Stimulated activated naive CD4-positive, alpha-beta T cell (primary cell): Measurements from ENCODE around the gene SMIM13.

Experiments used
- DNase-seq, 6 experiments: peaks; one replicate each; lab custom pipeline; 2025; lab: John Stamatoyannopoulos, UW

SMIM13 gene

DNA sequence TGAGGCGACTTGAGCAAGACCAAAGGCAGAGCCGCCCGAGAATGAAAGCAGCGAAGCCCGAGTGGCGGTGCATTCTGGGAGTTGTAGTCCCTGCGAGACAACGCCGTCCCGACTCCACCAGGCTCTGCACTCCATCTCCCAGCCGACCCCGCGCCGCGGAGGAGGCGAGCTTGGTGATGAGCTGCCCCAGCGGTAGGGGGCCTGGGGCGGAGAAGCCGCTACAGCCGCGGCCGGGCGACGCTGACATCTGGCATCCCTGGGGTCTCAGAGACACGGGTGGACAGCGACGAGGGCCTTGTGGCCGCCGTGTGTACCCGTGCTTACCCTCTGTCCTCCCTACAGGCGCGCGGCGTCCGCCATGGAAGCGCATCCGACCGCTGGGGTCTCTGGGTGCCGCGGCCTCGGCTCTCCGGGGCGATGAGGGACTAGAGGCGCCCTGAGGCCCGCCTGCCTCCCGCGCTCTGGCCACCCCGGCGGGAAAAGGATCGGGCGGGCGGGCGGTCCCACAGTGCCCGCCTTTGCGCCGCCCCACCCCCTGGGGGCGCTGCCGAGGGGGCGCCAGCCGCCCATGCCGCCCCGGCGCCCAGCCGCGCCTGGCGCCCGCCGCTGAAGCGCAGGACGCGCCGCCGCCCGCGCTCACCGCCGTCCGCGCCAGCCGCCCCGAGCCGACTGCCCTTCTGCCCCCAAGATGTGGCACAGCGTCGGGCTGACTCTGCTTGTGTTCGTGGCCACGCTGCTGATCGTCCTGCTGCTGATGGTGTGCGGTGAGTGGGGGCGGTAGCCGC lies at the start of gene SMIM13:
TSS of gene SMIM13 (plus strand) at position 209 of the 785 bp plus-strand sequence. CDS start at position 689, 480 bp downstream.
- DNase-seq = peak; percentile 88 to 94 (median 92)

DNA sequence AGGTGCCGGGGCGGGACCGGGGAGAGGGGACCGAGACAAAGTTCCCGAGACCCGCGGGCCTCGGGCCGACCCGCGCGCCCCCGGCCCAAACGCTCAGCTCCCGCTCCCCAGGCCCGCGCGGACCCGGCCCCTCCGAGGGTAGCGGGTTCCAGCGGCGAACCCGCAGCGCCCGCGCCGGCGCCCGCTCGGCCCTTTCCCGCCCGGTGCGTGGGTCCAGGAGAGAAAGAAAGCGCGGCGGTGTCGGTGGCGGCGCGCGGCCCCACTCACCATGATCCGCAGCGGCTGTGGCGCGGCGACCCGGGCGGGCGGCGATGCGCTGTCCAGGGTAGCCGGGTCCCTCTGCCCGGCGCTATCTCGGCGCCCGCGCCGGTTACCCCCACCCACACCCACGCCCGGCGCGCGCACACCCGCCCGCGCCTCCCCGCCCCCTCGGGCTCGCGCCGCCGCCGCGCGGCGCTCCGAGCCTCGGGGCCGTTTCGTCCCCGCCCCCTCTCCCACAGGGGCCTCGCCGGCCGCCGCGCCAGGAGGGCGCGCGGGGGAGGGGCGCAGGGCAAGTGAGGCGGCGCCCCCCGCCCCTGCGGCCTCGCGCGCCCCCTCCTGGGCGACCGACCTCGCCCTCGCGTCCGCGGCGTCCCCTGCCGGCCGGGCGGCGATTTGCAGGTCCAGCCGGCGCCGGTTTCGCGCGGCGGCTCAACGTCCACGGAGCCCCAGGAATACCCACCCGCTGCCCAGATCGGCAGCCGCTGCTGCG lies 49.5 kb upstream of the SMIM13 start, which contains the start of gene ELOVL2:
TSS of gene ELOVL2 (minus strand) at position 345 of the 751 bp plus-strand sequence. CDS start at position 270, 75 bp downstream.
- DNase-seq = no peak

DNA sequence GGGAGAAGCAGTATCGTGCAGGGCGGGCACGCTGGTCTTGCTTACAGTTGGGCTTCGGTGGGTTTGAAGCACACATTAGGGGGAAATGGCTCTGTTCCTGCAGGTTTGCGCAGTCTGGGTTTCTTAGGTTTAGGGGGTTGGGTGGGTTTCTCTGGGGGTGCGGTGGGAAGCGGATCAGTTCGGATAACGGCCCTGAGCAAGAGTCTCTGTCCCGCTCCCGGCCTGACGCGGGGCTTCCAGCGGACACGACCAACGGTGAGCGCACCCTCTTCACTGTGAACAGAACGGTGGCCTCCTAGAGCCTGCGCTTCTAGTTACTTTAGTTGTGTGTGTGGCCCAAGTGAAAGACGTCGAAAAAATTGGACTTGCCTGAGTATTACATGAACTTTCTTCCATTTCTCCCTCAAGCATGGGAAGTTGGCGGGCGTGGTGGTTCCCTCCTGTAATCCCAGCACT lies 48.9 kb upstream of the SMIM13 start:
- no peak for DNase-seq

DNA sequence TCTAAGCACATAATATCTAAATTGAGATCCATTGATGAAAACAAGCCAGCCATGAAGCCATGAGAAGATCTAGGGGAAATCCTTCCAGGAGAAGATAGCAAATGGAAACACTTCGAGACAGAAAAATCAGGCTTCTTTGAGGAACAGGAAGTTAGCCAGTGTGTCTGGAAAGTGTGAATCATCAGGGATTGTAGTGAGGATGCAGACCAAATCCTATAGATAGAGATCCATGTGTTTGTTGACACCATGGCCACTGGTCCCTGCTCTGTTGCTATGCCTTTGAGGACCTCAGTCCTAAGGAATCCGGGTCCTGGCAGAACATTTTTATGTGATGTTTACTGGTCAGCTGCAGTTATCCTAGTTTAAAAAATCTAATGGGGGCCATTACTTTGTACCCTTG lies 42.9 kb upstream of the SMIM13 start:
- DNase-seq = no peak

DNA sequence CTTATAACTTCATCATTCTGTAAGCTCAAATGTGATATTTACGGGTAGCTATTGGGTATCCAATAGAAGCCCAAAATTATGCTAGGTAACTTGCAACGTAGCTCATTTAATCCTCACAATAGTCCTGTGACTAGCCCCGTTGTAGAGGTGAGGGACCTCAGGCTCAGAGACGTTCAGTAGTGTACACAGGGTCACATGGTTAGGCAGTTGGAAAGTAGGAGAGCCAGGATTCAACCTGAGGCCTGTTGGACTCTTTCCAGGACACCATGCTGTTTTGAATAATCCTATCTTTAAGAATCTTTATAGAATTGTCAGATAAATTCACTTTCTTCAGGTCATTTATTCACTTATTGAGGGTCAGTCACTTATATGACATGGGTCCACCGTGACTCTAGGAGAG lies 40.3 kb upstream of the SMIM13 start:
- DNase-seq = no peak

DNA sequence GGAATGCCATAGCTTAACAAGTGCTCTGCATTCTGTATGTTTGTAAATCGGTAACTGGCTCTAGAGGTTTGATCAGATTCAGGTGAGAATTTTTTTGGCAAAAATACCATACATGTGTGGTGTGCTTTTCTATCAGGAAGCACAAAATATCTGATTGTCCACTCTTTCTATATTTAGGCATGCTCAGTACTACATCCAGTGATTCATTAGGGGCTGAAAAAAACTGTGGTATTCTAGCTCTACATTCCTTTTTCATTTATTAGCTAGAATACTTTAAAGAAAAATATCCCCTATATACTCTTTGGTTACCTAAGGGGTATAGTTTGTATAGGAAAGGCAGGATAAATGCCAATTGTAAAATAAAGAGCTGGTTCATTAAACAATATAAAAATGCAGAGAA lies 38.9 kb upstream of the SMIM13 start:
- DNase-seq = no peak

DNA sequence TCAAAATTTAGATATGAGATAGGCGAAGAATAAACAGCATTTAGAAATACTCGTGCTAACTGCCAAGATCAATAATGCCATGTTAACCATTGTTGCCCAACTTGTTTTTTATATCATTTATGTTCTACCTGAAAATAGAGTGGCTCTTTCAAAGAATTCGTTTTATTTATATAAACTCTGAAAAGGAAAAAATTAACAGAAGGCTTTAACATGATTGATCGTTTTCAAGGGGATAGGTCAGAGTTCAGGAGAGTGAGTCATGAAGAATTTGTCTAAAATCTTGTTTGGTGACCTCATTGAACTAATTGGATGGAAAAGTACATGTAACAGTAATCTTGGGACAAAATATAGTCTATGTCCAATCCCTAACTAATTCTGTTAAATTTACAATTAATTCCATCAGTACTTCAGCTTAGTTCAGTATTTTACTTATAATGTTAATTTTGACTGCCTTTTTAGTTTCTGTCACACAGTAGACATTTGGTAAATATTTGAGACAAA lies 38.5 kb upstream of the SMIM13 start:
- DNase-seq = no peak

DNA sequence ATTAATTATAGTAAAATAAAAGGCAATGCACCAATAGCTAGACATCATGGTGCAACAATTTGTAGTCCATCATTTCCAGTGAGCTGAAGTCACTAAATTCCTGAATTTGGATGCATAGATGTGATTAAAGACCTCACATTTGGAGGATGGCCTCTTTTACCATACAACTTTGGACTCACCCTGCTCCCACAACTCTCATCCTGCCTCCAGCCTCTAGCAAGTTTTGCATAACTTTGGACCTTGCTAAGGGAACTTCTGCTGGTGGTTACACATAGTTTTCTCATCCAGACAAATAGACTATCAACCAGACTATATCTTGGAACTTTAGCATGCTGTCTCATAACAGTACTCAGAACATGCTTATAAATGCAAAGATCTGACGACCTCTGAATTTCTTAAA lies 36.8 kb upstream of the SMIM13 start:
- no peak for DNase-seq

DNA sequence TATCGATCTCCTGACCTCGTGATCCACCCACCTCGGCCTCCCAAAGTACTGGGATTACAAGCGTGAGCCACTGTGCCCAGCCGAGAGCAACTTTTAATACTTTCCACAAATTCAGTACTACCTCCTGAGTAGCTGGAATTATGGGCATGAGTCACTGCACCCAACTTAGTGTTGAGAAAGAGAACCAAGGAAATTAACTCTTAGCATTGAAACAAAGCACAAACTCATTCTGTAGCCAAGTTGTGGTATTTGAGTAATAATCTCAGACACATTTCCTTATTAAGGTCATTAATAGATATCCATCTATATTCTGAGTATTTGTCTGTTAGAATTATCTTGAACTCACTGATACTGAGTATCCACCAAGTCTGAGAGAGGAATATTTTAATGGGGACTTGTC lies 35.2 kb upstream of the SMIM13 start:
- DNase-seq = no peak

DNA sequence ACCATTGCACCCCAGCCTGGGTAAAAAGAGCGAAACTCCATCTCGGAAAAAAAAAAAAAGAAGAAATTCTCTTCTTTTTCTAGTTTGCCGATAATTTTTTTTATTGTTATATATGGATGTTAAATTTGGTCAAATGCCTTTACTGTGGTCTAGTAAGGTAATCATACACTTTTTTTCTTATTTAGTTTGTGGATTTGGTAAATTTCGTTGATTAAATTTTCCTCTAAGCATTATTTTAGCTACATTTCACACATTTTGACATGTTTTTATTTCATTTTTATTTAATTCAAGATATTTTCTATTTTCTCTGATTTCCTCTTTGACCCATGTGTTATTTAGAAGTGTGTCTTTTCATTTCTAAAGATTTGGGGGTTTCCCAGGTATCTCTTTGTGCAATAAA lies 31.6 kb upstream of the SMIM13 start:
- no peak for DNase-seq

DNA sequence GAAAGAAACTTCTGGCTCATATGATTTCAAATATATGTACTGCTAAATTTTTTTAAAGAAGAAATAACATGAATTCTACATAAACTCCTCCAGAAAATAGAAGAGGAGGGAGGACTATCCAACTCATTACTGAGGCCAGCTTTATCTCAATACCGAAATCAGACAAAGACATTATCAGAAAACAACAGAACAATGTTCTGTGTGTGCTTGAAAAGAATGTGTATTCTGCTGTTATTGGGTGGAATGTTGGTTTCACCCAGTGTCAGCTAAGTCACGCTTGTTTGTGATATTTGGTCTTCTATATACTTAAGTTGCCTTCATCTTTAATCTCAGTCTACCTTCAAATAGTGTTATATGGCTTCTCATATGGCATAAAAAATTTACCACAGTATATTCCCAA lies 30.9 kb upstream of the SMIM13 start:
- no peak for DNase-seq

DNA sequence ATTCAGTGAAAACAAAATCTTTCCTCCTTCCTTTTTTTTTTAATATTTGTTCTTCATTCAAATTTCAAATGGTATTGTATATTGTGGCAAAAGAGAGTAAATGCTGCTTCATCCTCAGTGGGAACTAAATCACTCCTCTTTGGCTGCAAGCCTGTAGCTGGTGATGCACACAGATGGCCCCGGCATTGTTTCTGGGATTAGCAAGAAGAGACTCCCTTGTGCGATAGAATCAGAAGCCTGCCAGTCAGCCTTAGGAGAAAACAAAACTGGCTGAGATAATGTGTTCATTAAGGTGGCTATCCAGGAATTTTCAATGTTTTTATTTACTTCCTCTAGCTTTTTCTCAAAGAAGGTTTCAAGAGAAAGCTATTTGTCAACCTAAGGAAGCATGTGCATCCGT lies 28.8 kb upstream of the SMIM13 start:
- no peak for DNase-seq

DNA sequence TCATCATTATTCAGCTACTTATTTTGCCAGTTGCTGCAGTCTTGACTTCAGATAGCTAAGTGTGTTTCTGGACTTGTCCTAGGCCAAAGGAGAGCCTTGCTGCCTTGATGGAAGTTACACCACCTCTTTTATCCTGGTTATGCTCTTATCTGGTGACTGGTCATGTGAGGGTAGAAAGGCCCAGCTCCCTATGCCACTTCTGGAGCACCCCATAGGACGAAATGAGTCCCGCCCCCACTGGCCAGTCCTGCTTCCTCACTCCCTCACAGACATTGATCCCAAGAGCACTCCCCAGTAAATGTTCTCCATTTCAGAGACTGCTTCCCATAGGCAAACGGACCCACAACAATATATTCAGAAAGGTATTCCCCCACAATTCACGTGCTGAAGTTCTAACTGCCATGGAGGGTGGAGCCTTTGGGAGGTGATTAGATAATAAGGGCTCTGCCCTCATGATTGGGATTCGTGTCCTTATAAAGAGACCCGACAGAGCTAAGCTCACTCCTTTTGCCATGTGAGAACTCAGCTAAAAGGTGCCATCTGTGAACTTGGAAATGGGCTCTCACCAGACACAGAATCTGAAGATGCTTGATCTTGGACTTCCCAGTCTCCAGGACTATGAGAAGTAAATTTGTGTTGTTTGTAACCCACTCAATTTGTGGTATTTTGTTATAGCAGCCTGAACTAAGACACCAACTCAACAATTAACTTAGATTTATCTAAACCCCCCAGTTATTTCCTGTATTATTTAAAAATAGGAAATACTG lies 28.0 kb upstream of the SMIM13 start:
- DNase-seq = no peak

DNA sequence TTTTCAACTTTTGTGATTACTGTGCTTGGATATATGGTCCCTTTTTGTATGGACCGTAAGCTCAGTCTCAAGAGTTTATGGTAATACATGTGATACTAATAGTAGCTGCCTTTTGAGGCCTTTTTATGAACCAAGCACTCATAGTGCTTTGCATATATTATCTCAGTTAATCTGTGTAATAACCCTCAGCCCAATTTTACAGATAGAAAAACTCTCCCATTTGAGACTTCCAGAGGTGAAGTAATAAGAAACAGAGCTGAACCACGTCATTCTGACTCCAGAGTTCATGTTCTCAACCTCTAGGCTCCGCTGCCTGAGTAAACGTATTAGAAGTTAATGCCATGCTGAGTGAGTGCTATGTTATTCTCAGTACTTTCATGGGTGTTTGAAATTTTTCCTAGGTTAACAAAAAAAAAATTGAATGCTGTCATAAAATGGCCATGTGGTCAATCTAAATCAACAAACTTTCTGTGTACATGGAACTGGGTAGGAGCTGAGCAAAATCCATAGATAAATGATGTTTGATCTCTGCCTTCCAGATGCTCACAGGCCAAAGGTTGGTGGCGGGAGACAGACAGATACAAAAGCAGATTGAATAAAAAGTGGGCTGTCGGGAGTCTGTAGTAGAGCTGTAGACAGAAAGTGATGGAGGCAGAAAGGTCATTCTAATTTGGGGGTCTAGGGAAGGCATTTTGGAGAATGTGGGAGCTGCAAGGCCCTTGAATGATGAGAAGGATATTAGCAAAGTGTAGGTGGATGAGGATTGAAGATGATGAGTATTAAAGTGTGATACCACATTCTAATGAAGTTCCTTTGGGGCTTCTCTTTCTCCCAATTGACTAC lies 26.9 kb upstream of the SMIM13 start:
- no peak for DNase-seq

DNA sequence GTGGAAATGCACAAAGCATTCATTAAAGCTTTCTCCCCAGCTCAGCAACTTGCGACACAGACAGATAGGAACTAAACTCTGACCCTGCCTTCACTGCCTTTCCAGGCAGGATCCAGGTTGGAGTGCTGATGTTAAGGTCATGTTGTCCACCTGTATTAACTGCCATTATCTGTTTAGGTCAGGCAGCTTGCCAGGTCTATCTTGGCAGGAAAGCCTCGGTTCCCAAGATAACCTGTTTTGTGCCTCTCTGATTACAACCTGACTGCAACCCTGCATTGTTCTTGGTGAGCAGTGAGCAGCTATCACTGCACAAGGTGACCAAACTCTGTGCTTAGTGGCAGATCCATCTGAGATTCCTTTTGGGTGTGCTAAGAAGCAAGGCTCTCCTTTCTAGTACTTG lies 26.3 kb upstream of the SMIM13 start:
- no peak for DNase-seq

DNA sequence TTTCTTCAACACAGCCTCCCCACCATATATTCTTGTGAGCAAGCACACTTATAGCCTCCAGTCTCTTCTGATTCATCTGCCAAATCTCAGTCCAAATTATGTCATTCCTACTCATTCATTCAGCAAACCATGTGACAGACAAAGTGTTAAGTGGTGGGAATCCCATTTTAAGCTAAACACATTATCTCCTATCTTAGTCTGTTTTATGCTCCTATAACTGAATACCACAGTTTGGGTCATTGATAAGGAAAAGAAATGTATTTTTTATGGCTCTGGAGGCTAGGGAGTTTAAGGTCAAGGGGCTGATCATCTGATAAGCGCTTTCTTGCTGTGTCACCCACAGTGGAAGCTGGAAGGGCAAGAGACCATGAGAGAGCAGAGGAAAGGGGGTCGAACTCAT lies 23.9 kb upstream of the SMIM13 start:
- no peak for DNase-seq

DNA sequence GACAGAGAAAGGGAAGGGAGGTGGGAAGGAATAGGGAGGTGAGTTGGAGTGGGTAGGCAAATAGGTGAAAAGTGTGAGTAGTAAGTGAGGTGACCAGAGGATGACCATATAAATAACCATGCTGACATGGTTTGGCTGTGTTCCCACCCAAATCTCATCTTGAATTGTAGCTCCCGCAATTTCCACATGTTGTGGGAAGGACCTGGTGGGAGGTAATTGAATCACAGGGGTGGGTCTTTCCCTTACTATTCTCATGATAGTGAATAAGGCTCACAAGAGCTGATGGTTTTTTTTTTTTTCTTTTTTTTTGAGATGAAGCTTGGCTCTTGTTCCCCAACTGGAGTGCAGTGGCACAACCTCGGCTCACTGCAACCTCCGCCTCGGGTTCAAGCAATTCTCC lies 21.5 kb upstream of the SMIM13 start:
- DNase-seq = no peak

DNA sequence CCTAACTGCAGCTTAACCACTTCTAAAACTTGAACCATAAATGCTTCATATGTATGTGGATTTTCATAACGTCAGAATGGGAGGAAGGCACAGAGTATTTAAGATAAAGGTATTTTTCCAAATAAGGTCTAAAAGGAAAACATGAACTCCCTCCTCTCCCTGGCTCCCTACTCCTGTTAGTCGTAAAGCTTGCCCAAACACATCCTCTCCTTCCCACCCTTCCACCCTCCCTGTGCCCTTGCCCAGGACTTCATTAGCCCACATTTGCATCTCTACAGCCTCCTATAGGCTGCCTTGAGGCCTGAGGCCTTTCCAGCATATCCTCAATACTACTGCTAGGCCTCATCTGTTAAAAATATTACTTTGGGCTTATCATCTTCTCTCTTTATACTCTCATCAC lies 17.1 kb upstream of the SMIM13 start:
- no peak for DNase-seq

DNA sequence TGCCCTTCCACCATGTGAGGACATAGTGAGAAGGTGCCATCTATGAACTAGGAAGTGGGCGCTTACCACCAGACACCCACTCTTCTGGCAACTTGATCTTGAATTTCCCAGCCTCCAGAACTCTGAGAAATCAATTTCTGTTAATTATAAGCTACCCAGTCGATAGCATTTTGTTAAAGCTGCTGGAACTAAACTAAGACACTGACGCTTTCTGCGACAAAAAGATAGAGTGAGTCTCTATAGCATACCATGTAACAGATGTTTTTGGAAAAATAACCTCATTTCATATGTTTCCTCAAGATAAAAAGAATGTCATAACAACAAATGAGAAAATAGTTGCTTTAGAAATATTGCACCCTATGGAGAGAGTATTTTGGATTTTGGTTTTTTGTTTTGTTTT lies 15.4 kb upstream of the SMIM13 start:
- no peak for DNase-seq

DNA sequence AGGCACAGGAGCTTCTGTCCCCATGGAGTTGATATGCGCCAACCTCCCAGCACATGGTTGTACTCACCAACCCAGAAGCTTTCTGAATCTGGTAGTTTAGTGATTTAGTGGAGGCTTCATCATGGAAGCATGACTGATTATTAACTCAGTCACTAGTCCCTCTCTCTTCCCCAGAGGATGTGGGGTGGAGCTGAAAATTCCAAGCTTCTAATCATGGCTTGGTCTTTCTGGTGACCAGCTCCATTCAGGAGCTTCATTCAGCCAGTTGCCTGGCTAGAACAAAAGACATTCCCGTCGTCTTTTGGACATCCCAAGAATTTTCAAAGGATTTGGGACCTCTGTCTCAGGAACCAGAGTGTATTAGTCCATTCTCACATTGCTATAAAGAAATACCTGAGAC lies 13.3 kb upstream of the SMIM13 start:
- DNase-seq = no peak

DNA sequence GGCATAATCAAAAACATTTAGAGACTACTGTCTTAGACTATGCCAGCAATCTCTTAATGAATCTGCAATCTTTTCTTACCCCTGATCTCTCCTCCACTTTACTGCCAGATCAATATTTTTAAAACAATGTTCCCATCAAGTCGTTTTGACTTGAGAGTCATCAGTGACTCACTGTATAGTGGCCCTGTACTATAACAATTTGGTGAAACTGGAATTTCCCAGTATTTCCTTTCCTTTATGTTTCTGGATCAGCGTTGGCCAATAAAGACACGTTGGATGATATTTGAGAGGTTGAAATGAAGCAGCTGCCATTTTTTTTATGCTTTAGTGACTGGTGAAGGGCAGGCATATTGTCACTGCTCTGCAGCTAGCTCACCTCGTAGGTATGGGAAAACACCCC lies 10.1 kb upstream of the SMIM13 start:
- DNase-seq = no peak
